HUDEP-2 (cell line): Measurements from ENCODE around the gene RNU11.
"Not testable (repeated sequence)": the region's sequence is repeated elsewhere in the genome, so short reads cannot be mapped to it uniquely, and the experiment has no call there.

Experiments used
- DNase-seq, 76 experiments: peaks; one replicate each; lab custom pipeline; 2025; ENCODE audit not compliant: unreplicated experiment in 76 of 76; lab: John Stamatoyannopoulos, UW

The RNU11 gene

DNA sequence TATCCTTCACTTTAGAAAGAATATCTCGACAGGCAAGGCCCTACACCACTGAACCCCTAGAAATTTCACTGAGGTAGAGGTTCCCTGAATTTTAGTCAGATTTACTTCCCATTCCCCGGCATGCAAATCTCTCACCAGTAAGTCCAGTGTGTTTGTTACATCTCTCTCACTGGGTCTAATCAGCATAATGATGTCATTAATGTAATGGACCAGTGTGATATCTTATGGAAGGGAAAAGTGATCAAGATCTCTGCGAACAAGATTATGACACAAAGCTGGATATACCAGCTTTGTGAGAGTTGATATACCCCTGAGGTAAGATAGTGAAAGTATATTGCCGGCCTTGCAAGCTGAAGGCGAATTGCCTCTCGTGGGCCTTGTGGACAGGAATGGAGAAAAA lies 7.9 kb downstream of the RNU11 start:
- no peak for DNase-seq

DNA sequence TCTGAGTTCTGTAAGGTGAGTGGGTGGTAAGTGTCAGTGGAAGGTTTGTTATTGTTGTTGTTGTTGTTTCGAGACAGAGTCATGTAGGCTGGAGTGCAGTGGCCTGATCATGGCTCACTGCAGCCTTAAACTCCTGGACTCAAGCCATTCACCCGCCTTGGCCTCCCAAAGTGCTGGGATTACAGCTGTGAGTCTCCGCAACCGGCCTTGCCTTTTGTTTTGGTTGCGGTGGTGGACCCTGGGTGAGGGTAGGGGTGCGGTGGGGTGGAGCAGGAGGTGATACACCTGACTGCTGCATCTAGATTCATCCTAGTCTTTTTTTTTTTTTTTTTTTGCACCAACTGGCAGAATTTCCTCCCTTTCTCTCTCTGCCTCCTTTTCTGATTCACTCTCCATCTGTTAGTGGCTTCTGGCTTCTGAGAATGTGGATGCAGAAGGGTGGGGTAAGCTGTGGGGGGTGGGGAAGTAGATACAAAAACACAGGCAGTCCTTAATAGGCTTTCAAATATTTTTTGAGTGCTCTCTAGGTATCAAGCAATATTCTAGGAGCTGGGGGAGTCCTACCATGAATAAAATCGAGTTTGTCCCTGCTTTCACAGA lies 15.6 kb downstream of the RNU11 start:
- DNase-seq = no peak

DNA sequence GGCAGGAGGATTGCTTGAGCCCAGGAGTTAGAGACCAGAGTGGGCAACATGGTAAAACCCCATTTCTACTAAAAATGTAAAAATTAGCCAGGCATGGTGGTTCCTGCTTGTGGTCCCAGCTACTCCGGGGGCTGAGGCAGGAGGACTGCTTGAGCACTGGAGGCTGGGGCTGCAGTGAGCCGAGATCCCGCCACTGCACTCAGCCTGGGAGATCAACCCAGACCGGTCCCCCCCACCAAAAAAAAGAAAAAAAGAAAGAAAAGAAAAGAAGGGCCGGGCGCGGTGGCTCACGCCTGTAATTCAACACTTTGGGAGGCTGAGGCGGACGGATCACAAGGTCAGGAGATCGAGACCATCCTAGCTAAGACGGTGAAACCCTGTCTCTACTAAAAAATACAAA lies 18.4 kb downstream of the RNU11 start:
- no peak for DNase-seq

DNA sequence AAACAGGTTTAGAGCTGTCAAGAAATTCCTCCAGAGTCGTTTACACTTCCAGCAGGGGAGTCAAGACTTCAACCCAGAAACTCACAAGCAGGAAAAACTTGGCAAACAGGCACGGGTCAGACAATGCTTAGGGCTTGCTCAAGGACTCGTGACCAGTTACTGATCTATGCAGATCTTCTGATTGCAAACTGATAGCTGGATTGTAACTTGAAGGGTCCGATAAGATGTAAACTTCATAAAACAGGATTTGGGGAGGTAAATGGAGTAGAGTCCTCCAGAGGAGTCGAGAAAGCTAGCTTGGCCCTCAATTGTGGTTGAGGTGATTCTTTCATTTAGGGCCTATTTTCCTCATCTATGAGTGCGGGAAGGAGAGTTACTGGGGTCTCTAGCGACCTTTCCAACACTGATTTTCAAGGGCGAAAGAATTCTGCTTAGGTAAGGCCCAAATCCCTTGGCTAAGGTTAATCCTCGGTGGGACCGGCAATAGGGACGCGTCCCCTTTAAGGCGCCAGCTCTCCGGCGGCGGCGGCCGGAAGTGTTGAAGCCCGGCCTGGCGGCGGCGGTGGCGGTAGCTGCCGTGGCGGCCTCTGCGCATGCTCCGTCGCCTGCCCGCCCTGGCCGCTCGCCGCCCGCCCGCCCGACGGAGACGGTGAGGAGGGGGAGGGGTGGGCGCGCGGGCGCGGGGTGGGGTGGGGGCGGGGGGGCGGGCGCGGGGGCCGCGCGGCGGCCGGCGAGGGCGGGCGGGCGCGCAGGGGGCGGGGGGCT lies 20.0 kb downstream of the RNU11 start, which contains the start of gene GMEB1:
GMEB1 (plus strand) TSS at position 594 of the 765 bp plus-strand sequence. CDS start 14,829 bp downstream, outside the sequence.
- peak in 72 of 76 experiments; percentile 9 to 84 (median 67) for DNase-seq

GRCh38 chr1:28668956-28669723 lies 20.7 kb downstream of the RNU11 start:
- DNase-seq = peak in 33 of 76 experiments; percentile 7 to 76 (median 48)

DNA sequence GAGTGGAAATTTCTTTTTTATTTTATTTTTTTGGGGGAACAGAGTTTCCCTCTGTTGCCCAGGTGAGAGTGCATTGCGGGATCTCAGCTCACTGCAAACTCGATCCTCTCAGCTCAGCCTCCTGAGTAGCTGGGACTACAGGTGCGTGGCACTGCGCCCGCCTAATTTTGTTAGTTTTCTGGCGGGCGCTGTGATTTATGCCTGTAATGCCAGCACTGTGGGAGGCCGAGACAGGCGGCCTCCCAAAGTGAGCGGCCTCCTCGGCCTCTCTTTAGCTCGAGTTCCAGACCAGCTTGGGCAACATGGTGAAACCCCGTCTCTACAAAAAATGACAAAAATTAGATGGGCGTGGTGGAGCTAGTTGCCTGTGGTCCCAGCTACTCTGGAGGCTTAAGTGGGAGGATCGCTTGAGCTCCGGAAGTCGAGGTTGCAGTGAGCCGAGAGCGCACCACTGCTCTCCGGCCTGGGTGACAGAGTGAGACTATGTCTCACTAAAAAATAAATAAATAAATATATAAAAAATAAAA lies 22.9 kb downstream of the RNU11 start:
- DNase-seq = no peak

DNA sequence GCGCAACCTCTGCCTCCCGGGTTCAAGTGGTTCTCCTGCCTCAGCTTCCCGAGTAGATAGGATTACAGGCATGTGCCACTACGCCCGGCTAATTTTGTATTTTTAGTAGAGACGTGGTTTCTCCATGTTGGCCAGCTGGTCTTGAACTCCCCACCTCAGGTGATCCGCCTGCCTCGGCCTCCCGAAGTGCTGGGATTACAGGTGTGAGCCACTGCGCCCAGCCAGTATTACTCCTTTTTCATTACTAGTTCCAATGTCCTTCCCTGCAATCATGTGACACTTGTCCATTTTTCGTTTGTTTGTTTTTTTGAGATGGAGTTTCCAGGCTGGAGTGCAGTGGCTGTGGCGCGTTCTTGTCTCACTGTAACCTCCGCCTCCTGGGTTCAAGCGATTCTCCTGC lies 24.6 kb downstream of the RNU11 start:
- not testable (repeated sequence) for DNase-seq

GRCh38 chr1:28675924-28676257 lies 27.5 kb downstream of the RNU11 start:
- no peak for DNase-seq

GRCh38 chr1:28680151-28680550 lies 31.8 kb downstream of the RNU11 start:
- no peak for DNase-seq

DNA sequence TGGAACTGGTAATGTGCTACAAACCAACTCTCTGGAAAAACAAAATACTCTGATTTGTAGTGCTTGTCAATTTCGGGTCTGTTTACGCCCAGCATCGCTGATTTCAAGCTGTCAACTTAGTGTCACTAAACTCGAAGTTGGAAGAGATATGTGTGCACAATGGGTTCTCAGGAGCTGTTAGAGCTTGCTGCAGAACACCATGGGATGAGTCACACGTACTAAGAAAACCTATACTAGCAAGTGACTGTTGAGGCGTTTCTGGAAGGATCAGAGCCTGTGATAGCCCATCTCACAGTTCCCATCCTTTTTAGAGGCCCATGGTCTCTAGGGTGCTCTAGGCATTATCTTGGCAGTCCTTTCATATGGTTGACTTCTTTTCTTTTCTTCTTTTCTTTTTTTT lies 34.4 kb downstream of the RNU11 start:
- no peak for DNase-seq

DNA sequence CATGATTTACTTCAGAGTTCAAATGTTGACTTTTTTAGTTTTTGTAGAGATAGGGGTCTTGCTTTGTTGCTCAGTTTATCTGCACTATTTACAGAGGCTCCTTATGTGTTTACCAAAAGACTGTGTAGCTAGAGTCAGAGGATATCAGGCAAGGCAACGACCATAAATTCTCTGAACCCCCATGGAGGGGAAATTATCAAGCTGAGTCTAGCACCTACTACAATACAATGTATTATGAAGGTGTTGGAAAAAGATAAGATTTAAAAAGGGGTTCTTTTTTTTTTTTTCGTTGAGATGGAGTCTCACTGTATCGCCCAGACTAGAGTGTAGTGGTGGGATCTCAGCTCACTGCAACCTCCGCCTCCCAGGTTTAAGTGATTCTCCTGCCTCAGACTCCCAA lies 36.5 kb downstream of the RNU11 start:
- DNase-seq = no peak

- not testable (repeated sequence) for DNase-seq
Measured at GRCh38 chr1:28691627-28692026, 43.2 kb downstream of the RNU11 start.
